Kidney epithelial cell (primary cell): Measurements from ENCODE around the gene ATG4C. TPM values are rescaled to one million over a fixed set of nuclear protein-coding genes. Genes with fewer than 3 reads are reported as not detected.
"Not testable (repeated sequence)": the region's sequence is repeated elsewhere in the genome, so short reads cannot be mapped to it uniquely, and the experiment has no call there.

Experiments
- DNase-seq: peaks from one replicate; pipeline ENCODE4 v3.0.0-alpha.2; 2010; ENCODE audit warnings: low read depth
- H3K27me3 ChIP-seq: 2 replicates; pipeline ENCODE4 v1.6.0; 2011; ENCODE audit warnings: low read length; ENCODE audit not compliant: control insufficient read depth, insufficient read depth
- H3K36me3 ChIP-seq: 2 replicates; pipeline ENCODE4 v1.5.1; 2011; ENCODE audit warnings: low read length; ENCODE audit not compliant: control insufficient read depth, insufficient read depth
- H3K4me3 ChIP-seq: 2 replicates; pipeline ENCODE4 v1.5.1; 2011; ENCODE audit warnings: low read depth, mild to moderate bottlenecking, control low read depth, low read length
- CTCF ChIP-seq: IDR thresholded peaks from 2 replicates; pipeline ENCODE4 v1.5.1; 2011; ENCODE audit warnings: mild to moderate bottlenecking, moderate library complexity, low read length, control low read depth, inconsistent platforms; ENCODE audit not compliant: insufficient read depth, poor library complexity, severe bottlenecking
- total RNA-seq: library from RNA; depleted of rRNA; stranded (reverse); fragments of >200 nt; gene quantifications from 2 replicates; pipeline ENCODE4 v1.2.3, GENCODE V29; 2015

ATG4C gene
- total RNA-seq, 1 donor from 2014 or later = 5.6 TPM

GRCh38 chr1:62746809-62747138 is 37.2 kb upstream of the ATG4C start:
- Histone ChIP-seq H3K27me3 (no peaks in the 10 kb centered on the region), H3K4me3 (no peak overlapping the region), H3K36me3 (no peaks in the 10 kb centered on the region)
- DNase-seq = no peak
- no peak for TF ChIP-seq CTCF

DNA sequence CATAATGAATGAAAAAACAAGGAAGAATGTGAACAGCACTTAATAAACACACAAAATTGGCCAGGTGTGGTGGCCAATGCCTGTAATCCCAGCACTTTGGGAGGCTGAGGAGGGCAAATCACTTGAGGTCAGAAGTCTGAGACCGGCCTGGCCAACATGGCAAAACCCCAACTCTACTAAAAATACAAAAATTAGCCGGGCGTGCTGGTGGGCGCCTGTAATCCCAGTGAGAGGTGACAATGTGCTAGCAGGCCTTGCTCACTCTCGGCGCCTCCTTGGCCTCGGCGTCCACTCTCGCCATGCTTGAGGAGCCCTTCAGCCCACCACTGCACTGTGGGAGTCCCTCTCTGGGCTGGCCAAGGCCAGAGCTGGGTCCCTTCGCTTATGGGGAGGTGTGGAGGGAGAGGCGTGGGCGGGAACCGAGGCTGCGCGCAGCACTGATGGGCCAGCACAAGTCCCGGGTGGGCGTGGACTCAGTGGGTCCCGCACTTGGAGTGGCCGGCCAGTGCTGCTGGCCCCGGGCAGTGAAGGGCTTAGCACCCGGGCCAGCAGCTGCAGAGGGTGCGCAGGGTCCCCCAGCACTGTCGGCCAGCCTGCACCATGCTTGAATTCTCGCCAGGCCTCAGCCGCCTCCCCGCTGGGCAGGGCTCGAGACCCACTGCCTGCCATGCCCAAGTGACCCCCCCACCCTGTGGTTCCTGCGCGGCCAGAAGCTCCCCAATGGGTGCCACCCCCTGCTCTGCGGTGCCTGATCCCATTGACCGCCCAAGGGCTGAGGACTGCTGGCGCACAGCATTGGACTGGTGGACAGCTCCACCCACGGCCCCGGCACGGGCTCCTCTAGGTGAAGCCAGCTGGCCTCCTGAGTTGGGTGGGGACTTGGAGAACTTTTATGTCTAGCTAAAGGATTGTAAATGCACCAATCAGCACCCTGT is 30.6 kb upstream of the ATG4C start:
- DNase-seq = no peak

DNA sequence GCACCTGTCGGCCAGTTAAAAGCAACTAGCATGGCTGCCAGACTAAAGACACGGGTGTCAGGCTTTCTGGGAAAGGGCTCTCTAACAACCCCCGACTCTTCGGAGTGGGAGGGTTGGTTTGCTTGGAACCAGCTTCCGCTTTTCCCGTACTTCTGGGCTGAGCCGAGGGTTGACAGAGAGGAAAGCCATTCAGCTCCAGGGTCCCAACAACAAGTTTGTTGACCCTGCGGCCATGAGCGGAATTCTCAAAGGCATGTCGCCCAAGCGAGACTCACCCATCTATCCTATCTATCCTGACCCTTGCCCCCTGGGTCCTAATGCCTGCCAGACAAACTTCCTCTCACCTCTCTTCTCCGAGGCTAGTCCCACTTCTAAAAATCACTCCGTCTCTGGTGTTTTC is 29.0 kb upstream of the ATG4C start:
- DNase-seq, H3K36me3 ChIP-seq, H3K4me3 ChIP-seq, H3K27me3 ChIP-seq: not testable (repeated sequence)

More for the DNA sequence above, 30.6 kb upstream of the ATG4C start:
- no peaks in the 10 kb centered on the region for H3K36me3 ChIP-seq
- no peak for TF ChIP-seq CTCF
- H3K4me3 ChIP-seq = no peak overlapping the region
- H3K27me3 ChIP-seq = no peaks in the 10 kb centered on the region

DNA sequence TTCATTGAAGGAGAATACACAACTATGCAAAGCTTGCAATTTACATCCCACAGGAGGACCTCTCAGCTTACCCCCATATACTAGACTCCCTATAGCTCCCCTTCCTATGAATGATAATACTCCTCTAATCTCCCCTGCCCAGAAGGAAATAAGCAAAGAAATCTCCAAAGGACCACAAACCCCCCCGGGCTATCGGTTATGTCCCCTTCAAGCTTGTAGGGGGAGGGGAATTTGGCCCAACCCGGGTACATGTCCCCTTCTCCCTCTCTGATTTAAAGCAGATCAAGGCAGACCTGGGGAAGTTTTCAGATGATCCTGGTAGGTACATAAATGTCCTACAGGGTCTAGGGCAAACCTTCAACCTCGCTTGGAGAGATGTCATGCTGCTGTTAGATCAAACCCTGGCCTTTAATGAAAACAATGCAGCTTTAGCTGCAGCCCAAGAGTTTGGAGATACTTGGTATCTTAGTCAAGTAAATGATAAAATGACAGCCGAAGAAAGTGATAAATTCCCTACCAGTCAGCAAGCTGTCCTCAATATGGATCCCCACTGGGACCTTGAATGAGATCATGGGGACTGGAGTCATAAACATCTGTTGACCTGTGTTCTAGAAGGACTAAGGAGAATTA is 27.6 kb upstream of the ATG4C start:
- DNase-seq, H3K27me3 ChIP-seq, H3K36me3 ChIP-seq, H3K4me3 ChIP-seq: not testable (repeated sequence)

GRCh38 chr1:62759232-62759875 is 24.6 kb upstream of the ATG4C start:
- H3K36me3 ChIP-seq, DNase-seq, H3K27me3 ChIP-seq, H3K4me3 ChIP-seq: not testable (repeated sequence)

GRCh38 chr1:62760021-62760782 is 23.7 kb upstream of the ATG4C start:
- H3K36me3 ChIP-seq, H3K27me3 ChIP-seq, DNase-seq, H3K4me3 ChIP-seq: not testable (repeated sequence)

DNA sequence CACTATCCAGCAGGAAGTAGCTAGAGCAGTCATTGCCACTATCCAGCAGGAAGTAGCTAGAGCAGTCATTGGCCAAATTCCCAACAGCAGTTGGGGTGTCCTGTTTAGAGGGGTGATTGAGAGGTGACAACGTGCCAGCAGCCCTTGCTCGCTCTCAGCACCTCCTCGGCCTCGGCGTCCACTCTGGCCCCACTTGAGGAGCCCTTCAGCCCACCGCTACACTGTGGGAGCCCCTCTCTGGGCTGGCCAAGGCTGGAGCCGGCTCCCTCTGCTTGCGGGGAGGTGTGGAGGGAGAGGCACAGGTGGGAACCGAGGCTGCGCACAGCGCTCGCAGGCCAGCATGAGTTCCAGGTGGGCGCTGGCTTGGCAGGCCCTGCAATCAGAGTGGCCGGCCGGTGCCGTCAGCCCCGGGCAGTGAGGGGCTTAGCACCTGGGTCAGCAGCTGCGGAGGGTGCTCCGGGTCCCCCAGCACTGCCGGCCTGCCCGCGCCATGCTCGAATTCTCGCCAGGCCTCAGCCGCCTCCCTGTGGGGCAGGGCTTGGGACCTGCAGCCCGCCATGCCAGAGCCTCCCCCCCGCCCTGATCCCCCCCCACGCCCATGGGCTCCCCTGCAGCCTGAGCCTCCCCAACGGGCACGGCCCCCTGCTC is 22.6 kb upstream of the ATG4C start:
- H3K36me3 ChIP-seq, H3K27me3 ChIP-seq, H3K4me3 ChIP-seq, DNase-seq: not testable (repeated sequence)

DNA sequence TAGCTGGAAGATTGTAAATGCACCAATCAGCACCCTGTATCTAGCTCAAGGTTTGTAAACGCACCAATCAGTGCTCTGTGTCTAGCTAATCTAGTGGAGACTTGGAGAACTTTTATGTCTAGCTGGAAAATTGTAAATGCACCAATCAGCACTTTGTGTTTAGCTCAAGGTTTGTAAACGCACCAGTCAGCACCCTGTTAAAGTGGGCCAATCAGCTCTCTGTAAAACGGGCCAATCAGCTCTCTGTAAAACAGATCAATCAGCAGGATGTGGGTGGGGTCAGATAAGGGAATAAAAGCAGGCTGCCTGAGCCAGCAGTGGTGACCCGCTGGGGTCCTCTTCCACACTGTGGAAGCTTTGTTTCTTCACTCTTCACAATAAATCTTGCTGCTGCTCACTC is 21.9 kb upstream of the ATG4C start:
- not testable (repeated sequence) for DNase-seq, H3K4me3 ChIP-seq, H3K36me3 ChIP-seq, H3K27me3 ChIP-seq
